K562 (cell line): ENCODE results near the gene RIPOR1. TPM values are rescaled to one million over a fixed set of nuclear protein-coding genes. Genes with fewer than 3 reads are reported as not detected.

Source experiments
- ATAC-seq: fragments of 200-7000 bp; cut with Tn5 transposase; 3 replicates; pipeline ENCODE4 v1.9.1; 2020; ENCODE audit warnings: moderate library complexity
- BruUV-seq: library from RNA; stranded (reverse); fragments of 400-500 nt; replicated peaks from 2 replicates; lab custom pipeline; 2021; lab: Mats Ljungman, UMichigan
- CTCF ChIA-PET: fragments of 300-600 bp; formaldehyde crosslinking; extraction: SDS; loops from one replicate; lab custom pipeline; 2021; ENCODE audit warnings: low intra/inter-chr PET ratio; lab: Yijun Ruan, JAX
- POLR2A ChIA-PET: fragments of 300-600, 350-650 bp; sonication (Branson Sonifier 250); formaldehyde crosslinking; extraction: SDS; loops from one replicate; lab custom pipeline; 2021; ENCODE audit warnings: antibody characterized with exemption, inconsistent platforms; lab: Yijun Ruan, JAX
- DNase-seq, 4 experiments: peaks; one replicate each; pipeline versions ENCODE4 v3.0.0 to v3.0.0-alpha.2; 2011 to 2018; ENCODE audit warnings: low spot score in 3 of 4, mixed read lengths in 3 of 4; ENCODE audit errors: extremely low read depth in 1 of 4
- FAIRE-seq: peaks from 2 replicates; lab custom pipeline; 2011; peaks lifted over from hg19 to GRCh38; lab: Jason Lieb, UNC
- H2AFZ ChIP-seq: 2 replicates; pipeline ENCODE4 v1.6.0; 2011; ENCODE audit warnings: low read depth, low read length, control low read depth, inconsistent platforms
- H3K27ac ChIP-seq: fragments of 200-600 bp; 3 replicates; pipeline ENCODE4 v1.8.0; 2011; ENCODE audit warnings: low read depth, mild to moderate bottlenecking, control low read depth, inconsistent platforms, low read length, moderate library complexity, mixed read lengths; ENCODE audit errors: extremely low read depth
- H3K27me3 ChIP-seq, 2 experiments: fragments of 300-600 bp in 1 of 2; 2 replicates in 1 of 2; 3 replicates in 1 of 2; pipeline versions ENCODE4 v1.6.0 to v1.8.0; 2011; ENCODE audit warnings: inconsistent platforms in 2 of 2, low read length in 2 of 2, mild to moderate bottlenecking in 1 of 2, mixed read lengths in 1 of 2, moderate library complexity in 1 of 2; ENCODE audit not compliant: control insufficient read depth in 2 of 2, insufficient read depth in 2 of 2
- H3K36me3 ChIP-seq: fragments of 300-600 bp; 3 replicates; pipeline ENCODE4 v1.8.0; 2011; ENCODE audit warnings: mild to moderate bottlenecking, low read length, inconsistent platforms; ENCODE audit not compliant: control insufficient read depth, insufficient read depth
- H3K4me1 ChIP-seq, 2 experiments: fragments of 200-600 bp in 1 of 2; replicated peaks in 1 of 2; 2 replicates in 1 of 2; 3 replicates in 1 of 2; pipeline versions ENCODE4 v1.5.1 to v1.8.0; 2011; ENCODE audit warnings: inconsistent platforms in 2 of 2, low read length in 2 of 2, mild to moderate bottlenecking in 1 of 2, mixed read lengths in 1 of 2, moderate library complexity in 1 of 2; ENCODE audit not compliant: control insufficient read depth in 2 of 2, insufficient read depth in 2 of 2
- H3K4me2 ChIP-seq: 2 replicates; pipeline ENCODE4 v1.6.1; 2011; ENCODE audit warnings: low read length, control low read depth, inconsistent platforms, mixed read lengths; ENCODE audit not compliant: insufficient read depth
- H3K4me3 ChIP-seq: fragments of 200-600 bp; sonication (generic), shearing (Covaris generic); 2 replicates; pipeline ENCODE4 v1.5.1; 2016; ENCODE audit warnings: control low read depth, inconsistent platforms
- H3K79me2 ChIP-seq: fragments of 200-600 bp; 3 replicates; pipeline ENCODE4 v1.8.0; 2011; ENCODE audit warnings: low read length, inconsistent platforms; ENCODE audit not compliant: control insufficient read depth, insufficient read depth
- H3K9ac ChIP-seq, 2 experiments: 2 replicates each; pipeline versions ENCODE4 v1.6.0 to v1.6.1; 2011; ENCODE audit warnings: low read depth in 2 of 2, low read length in 2 of 2, control low read depth in 1 of 2, inconsistent platforms in 1 of 2, mild to moderate bottlenecking in 1 of 2, mixed read lengths in 1 of 2; ENCODE audit not compliant: insufficient read depth in 1 of 2
- H3K9me1 ChIP-seq: one replicate; pipeline ENCODE4 v1.6.0; 2011; ENCODE audit warnings: inconsistent platforms, mild to moderate bottlenecking, low read length, moderate library complexity; ENCODE audit not compliant: control insufficient read depth, insufficient read depth
- H3K9me3 ChIP-seq: replicated peaks from 2 replicates; pipeline ENCODE4 v1.5.1; 2011; ENCODE audit warnings: low read depth, low read length, inconsistent platforms; ENCODE audit not compliant: control insufficient read depth, insufficient read depth
- H4K20me1 ChIP-seq: replicated peaks from 2 replicates; pipeline ENCODE4 v1.6.1; 2011; ENCODE audit warnings: low read length, inconsistent platforms, mixed read lengths; ENCODE audit not compliant: control insufficient read depth, insufficient read depth
- CBX5 ChIP-seq: IDR thresholded peaks from 2 replicates; pipeline ENCODE4 v1.6.1; 2014; ENCODE audit warnings: low read depth, borderline replicate concordance
- CEBPG ChIP-seq, 3 experiments: fragments of 200-800 bp in 1 of 3; sonication (Bioruptor generic) in 1 of 3; sonication (generic) in 1 of 3; formaldehyde crosslinking in 1 of 3; IDR thresholded peaks in 2 of 3; conservative IDR thresholded peaks in 1 of 3; 2 replicates each; pipeline versions ENCODE4 v1.6.1 to v1.8.0; 2016 to 2022; ENCODE audit warnings: missing compliant biosample characterization in 2 of 3, missing genetic modification characterization in 2 of 3, mild to moderate bottlenecking in 1 of 3, missing genetic modification reagents in 1 of 3
- ETS2 ChIP-seq: IDR thresholded peaks from 2 replicates; pipeline ENCODE4 v1.6.1; 2016; ENCODE audit warnings: borderline replicate concordance, missing genetic modification characterization, mild to moderate bottlenecking, moderate library complexity, missing compliant biosample characterization; ENCODE audit not compliant: poor library complexity, severe bottlenecking
- ETV5 ChIP-seq: sonication (generic); formaldehyde crosslinking; IDR thresholded peaks from 2 replicates; pipeline ENCODE4 v1.4.0; 2020; ENCODE audit warnings: low read depth, mild to moderate bottlenecking, missing genetic modification reagents
- FOXM1 ChIP-seq, 2 experiments: fragments of 450-650 bp in 1 of 2; sonication (generic) in 1 of 2; formaldehyde crosslinking in 1 of 2; IDR thresholded peaks; 2 replicates each; pipeline versions ENCODE4 v1.6.1 to v1.9.0; 2017 to 2022; ENCODE audit warnings: low read depth in 2 of 2, mild to moderate bottlenecking in 2 of 2, missing genetic modification reagents in 1 of 2, moderate library complexity in 1 of 2
- FOXO4 ChIP-seq: fragments of 450-650 bp; formaldehyde crosslinking; IDR thresholded peaks from 2 replicates; pipeline ENCODE4 v1.4.0; 2020; ENCODE audit warnings: mild to moderate bottlenecking, moderate library complexity
- HIVEP1 ChIP-seq: fragments of 250-450 bp; sonication (Bioruptor Pico); IDR thresholded peaks from 2 replicates; pipeline ENCODE4 v1.4.0; 2020; ENCODE audit warnings: mild to moderate bottlenecking
- MYBL2 ChIP-seq, 2 experiments: fragments of 450-650 bp in 1 of 2; sonication (generic) in 1 of 2; formaldehyde crosslinking in 1 of 2; IDR thresholded peaks; 2 replicates each; pipeline versions ENCODE4 v1.6.1 to v1.8.1; 2017 to 2022; ENCODE audit warnings: borderline replicate concordance in 1 of 2, inconsistent platforms in 1 of 2, low read depth in 1 of 2, mild to moderate bottlenecking in 1 of 2, missing genetic modification reagents in 1 of 2, moderate library complexity in 1 of 2
- NFXL1 ChIP-seq: fragments of 450-650 bp; formaldehyde crosslinking; IDR thresholded peaks from 2 replicates; pipeline ENCODE4 v1.4.0; 2021; ENCODE audit warnings: mild to moderate bottlenecking
- NR2C2 ChIP-seq, 2 experiments: fragments of 200-800 bp in 1 of 2; sonication (Bioruptor generic) in 1 of 2; sonication (generic) in 1 of 2; formaldehyde crosslinking in 1 of 2; IDR thresholded peaks; 2 replicates each; pipeline versions ENCODE4 v1.6.1 to v1.8.0; 2016 to 2022; ENCODE audit warnings: mild to moderate bottlenecking in 1 of 2, missing compliant biosample characterization in 1 of 2, missing genetic modification characterization in 1 of 2, missing genetic modification reagents in 1 of 2
- PHF21A ChIP-seq: fragments of 450-650 bp; IDR thresholded peaks from 2 replicates; pipeline ENCODE4 v1.6.1; 2017; ENCODE audit warnings: low read depth, borderline replicate concordance
- SMARCE1 ChIP-seq: fragments of 450-650 bp; IDR thresholded peaks from 2 replicates; pipeline ENCODE4 v1.7.1; 2016; ENCODE audit warnings: mild to moderate bottlenecking
- XRCC3 ChIP-seq: fragments of 450-650 bp; IDR thresholded peaks from 2 replicates; pipeline ENCODE4 v1.6.1; 2017; ENCODE audit warnings: mild to moderate bottlenecking, moderate library complexity
- ZBTB9 ChIP-seq: fragments of 450-650 bp; formaldehyde crosslinking; IDR thresholded peaks from 2 replicates; pipeline ENCODE4 v1.4.0; 2020; ENCODE audit warnings: mild to moderate bottlenecking, moderate library complexity
- ZNF274 ChIP-seq: IDR thresholded peaks from 2 replicates; pipeline ENCODE4 v1.6.1; 2011; ENCODE audit warnings: low read depth, mild to moderate bottlenecking, low read length, moderate library complexity, borderline replicate concordance
- WGBS: fragments of 100-300 bp; shearing (Covaris generic); methylation state at CpG from one replicate; pipeline ENCODE4 v1.1.6; 2016; ENCODE audit warnings: low coverage, mixed read lengths; ENCODE audit not compliant: insufficient coverage; ENCODE audit errors: missing lambda C conversion rate; 5-methylcytosine and 5-hydroxymethylcytosine counted together
- in situ Hi-C: fragments of 300-500 bp; cut with MboI; formaldehyde crosslinking; loops from 4 replicates; pipeline ENCODE4 v1.15.0; 2018; ENCODE audit warnings: inconsistent platforms, mixed read lengths
- intact Hi-C: fragments of 100-400 bp; cut with micrococcal nuclease; formaldehyde crosslinking; loops from 2 replicates; pipeline ENCODE4 v1.14.2; 2022
- polyA plus RNA-seq, 8 experiments: library from polyadenylated mRNA; depleted of rRNA in 4 of 8; stranded (reverse) in 5 of 8; unstranded in 3 of 8; fragments of >200 nt; fragmentation: Nextera tagmentation in 2 of 8; fragmentation: Illumina TruSeq in 1 of 8; extraction: Ambion mirVana in 2 of 8; extraction: Trizol in 1 of 8; gene quantifications; 2 replicates each; pipeline versions ENCODE4 v1.2.1 to v1.2.3, GENCODE V29; 2011 to 2014; ENCODE audit warnings: inconsistent platforms in 1 of 8, missing spikeins in 1 of 8
- total RNA-seq, 7 experiments: library from RNA; depleted of rRNA in 6 of 7; stranded (reverse); fragments of >200 nt in 6 of 7; fragmentation: Illumina TruSeq in 2 of 7; extraction: Trizol in 2 of 7; gene quantifications; 2 replicates each; pipeline versions ENCODE4 v1.2.1 to v1.2.3, GENCODE V29; 2011 to 2021; ENCODE audit warnings: low replicate concordance in 1 of 7
- TF ChIP-seq, protein P1 (sequence below): fragments of 450-650 bp; IDR thresholded peaks from 2 replicates; pipeline ENCODE4 v1.6.1; 2016; ENCODE audit warnings: mild to moderate bottlenecking

Gene RIPOR1
- total and polyA plus RNA-seq, 9 of the 15 experiments (the other 6 are each of a cell fraction or from before 2014, with no cell fraction given), result 0.36 to 31.1 (median 3.0) TPM

- no peaks in the 10 kb centered on the region for H3K27me3 ChIP-seq
- no TSS peak for BruUV-seq
- FAIRE-seq, result no peak
- WGBS, result 1% methylated on average over 8 of the region's 8 CpGs
- no peak for ATAC-seq
- H4K20me1 ChIP-seq, result no peaks in the 10 kb centered on the region
- H3K4me1 ChIP-seq, result peaks cover 15 to 22% of the 10 kb centered on the region in 2 experiments; a peak in 4 of 5 replicates
- intact Hi-C loops, result loop anchor here (5.0 kb wide), 1 partner anchor 81 kb away; no protein-coding TSS in a partner anchor
- H3K4me2 ChIP-seq, result peak overlapping the region; percentile 81
- peak overlapping the region; percentile 97 for H3K4me3 ChIP-seq
- ChIA-PET POLR2A (interaction anchor here (0.6 to 3.2 kb wide), 14 partner anchors 10 to 1922 kb away, joined by 3 to 24 read pairs (median 4); partner anchors contain the start of genes ACD and PARD6A), CTCF (interaction anchor here (0.5 kb wide), 1 partner anchor 63 kb away, joined by 3 read pairs; no protein-coding TSS in a partner anchor)
- peaks cover 4% of the 10 kb centered on the region; the same call in 1 of the 3 replicates for H3K36me3 ChIP-seq
- DNase-seq, result peak in 1 of 4 experiments; percentile 12
- H3K9ac ChIP-seq, result peak overlapping the region; percentile 75 to 93
- in situ Hi-C loops, result no loop called here
- H3K79me2 ChIP-seq, result peaks cover 49% of the 10 kb centered on the region
- H3K27ac ChIP-seq, result peak overlapping the region; percentile 99
- no peaks in the 10 kb centered on the region for H3K9me3 ChIP-seq
- H3K9me1 ChIP-seq, result no peaks in the 10 kb centered on the region
- H2AFZ ChIP-seq, result peak overlapping the region; percentile 68
- TF ChIP-seq NFXL1 (CRISPR knock-in tag), result no peak
- TF ChIP-seq CBX5, result no peak
- TF ChIP-seq SMARCE1, result 0 out of 2 replicates have a peak, but pooled peaks have one; percentile 31
- TF ChIP-seq PHF21A, result no peak
- no peak for TF ChIP-seq XRCC3
- no peak for TF ChIP-seq ETS2
- TF ChIP-seq HIVEP1 (CRISPR knock-in tag), result no peak
- TF ChIP-seq CEBPG (CRISPR knock-in tag; IDR thresholded peaks at IDR 0.05), result no peak
- no peak for TF ChIP-seq CEBPG (tag; conservative IDR thresholded peaks at IDR 0.05 in 1 of 2, IDR thresholded peaks at IDR 0.05 in 1 of 2)
- TF ChIP-seq FOXM1 (IDR thresholded peaks at IDR 0.05; ENCODE audit: low read depth), result no peak
- TF ChIP-seq FOXM1 (CRISPR knock-in tag; IDR thresholded peaks at IDR 0.05; ENCODE audit: low read depth), result no peak
- 0 out of 2 replicates have a peak, but pooled peaks have one; percentile 4 for TF ChIP-seq ETV5
- TF ChIP-seq MYBL2 (IDR thresholded peaks at IDR 0.05; ENCODE audit: low read depth), result no peak
- no peak for TF ChIP-seq MYBL2 (CRISPR knock-in tag; IDR thresholded peaks at IDR 0.05; ENCODE audit: borderline replicate concordance)
- no peak for TF ChIP-seq ZNF274
- TF ChIP-seq, protein P1, sequence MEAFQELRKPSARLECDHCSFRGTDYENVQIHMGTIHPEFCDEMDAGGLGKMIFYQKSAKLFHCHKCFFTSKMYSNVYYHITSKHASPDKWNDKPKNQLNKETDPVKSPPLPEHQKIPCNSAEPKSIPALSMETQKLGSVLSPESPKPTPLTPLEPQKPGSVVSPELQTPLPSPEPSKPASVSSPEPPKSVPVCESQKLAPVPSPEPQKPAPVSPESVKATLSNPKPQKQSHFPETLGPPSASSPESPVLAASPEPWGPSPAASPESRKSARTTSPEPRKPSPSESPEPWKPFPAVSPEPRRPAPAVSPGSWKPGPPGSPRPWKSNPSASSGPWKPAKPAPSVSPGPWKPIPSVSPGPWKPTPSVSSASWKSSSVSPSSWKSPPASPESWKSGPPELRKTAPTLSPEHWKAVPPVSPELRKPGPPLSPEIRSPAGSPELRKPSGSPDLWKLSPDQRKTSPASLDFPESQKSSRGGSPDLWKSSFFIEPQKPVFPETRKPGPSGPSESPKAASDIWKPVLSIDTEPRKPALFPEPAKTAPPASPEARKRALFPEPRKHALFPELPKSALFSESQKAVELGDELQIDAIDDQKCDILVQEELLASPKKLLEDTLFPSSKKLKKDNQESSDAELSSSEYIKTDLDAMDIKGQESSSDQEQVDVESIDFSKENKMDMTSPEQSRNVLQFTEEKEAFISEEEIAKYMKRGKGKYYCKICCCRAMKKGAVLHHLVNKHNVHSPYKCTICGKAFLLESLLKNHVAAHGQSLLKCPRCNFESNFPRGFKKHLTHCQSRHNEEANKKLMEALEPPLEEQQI, result no peak
- TF ChIP-seq FOXO4, result no peak
- 0 out of 2 replicates have a peak, but pooled peaks have one; percentile 10 for TF ChIP-seq NR2C2 (CRISPR knock-in tag; IDR thresholded peaks at IDR 0.05)
- TF ChIP-seq NR2C2 (tag; IDR thresholded peaks at IDR 0.05), result no peak
- TF ChIP-seq ZBTB9 (CRISPR knock-in tag), result no peak
Observed at GRCh38 chr16:67561501-67561823, 32.8 kb downstream of the RIPOR1 start.
